Stimulated activated CD4-positive, alpha-beta T cell treated with anti-CD3 and anti-CD28 coated beads, Interleukin-2, amount 100 ng/mL, for 24 hours (primary cell): Measurements from ENCODE around the gene BAZ2B.

Experiments used
- DNase-seq, 2 donors: peaks; one replicate each; pipeline ENCODE4 v3.0.0-alpha.2; 2020

The BAZ2B gene

DNA sequence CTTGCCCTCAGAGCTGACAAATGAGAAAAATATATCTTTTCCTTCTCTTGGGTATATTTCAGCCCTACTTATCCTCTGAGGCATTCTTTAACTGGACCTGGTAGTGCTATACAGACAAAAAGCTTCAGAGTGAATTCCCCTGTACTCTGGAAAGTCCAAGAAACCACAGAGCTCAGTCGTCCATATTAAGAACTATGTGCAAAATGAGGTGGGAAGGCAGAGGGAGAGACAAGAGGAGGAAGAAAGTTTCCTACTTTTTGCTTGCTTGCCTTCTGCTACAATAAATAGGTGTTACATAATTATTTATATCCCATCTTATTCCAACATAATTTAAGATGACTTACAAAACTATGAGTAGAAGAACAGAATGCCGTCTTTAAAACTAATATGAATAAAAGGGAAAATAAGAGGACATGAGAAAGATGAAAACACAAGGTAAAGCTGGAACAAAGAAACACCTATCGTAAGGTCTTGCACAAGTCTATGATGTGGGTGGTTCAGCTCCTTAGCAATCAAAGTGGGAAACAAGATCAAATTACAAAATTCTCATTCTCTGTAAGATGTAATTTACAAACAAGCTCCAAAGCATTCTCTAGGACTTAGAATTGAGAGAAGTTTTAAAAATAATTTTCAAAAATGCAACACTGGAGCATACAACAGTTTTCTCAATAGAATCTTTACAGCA lies 97.9 kb downstream of the BAZ2B start:
- no peak for DNase-seq

DNA sequence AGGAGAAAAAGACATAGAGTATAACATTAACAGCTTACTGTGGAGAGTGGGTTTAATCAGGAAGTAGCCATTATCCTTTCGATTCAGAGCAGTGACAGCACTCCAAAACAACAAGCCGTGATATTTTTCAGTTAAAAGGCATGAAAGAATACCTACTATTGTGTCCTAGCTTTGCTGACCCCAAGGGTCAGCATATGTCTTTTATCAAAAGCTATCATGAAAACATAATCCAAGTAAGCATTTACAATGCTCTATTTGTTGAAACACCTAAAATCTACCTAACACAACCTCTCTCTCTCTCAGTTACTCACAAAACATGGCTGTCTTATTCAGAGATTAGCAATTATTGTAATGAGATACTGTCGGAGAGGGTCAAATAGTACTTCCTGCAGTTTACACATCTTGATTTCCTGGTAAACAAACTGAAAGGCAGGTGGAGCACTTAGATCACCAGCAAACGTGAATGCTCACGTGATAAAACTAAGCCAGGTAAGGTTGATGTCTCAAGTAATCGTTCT lies 100.0 kb downstream of the BAZ2B start:
- no peak for DNase-seq

DNA sequence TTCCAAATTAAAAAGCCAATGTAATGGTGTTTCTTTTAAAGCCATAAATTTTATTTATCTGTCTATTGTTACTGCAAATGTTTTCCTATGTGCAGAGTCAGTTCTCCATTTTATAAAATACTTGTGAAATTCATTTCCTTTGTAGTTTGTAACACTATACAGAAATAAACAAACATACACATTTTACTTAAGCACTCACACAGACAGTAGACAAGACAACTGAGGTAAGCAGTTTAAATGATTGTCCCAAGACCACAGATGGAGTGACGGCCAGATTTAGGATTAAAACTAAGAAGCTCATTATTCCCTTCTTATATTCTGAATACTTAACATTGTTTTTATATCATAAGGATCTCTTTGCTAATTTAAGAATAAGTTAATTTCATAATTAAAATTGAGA lies 100.9 kb downstream of the BAZ2B start:
- DNase-seq, result no peak

DNA sequence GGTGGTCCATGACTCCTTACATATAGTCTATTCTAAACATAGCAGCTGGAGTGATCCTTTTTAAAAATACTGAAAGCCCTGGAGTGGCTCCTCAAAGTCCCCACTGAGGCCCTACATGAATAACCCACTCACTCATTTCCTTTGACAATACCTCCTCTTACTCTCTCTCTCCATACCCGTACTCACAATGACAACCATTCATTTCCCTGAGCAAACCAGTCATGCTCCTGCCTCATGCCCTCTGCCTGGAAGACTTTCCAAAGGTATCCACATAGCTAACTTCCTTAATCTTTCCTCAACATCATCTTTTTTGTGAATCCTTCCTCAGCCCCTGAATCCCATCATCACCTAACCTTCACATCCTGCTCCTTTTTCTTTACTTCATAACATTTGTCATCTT lies 102.6 kb downstream of the BAZ2B start:
- no peak for DNase-seq

DNA sequence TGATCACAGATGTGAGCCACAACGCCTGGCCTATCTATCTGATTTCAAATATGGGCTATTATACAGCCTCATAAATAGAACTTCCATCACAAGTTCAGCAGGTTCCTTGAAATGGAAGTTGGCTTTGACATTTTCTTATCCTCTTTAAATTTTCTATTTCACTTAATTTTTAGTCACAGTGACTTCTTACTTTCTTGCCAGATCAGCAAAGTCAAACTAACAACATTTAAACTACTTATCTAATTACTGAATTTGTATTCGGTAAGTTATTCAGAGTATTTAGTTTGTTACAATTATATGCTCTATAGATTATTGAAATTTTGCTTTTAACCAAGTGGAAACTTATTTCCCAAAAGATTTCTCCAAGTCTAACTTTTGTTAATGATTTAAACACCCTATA lies 108.2 kb downstream of the BAZ2B start:
- DNase-seq, result no peak

DNA sequence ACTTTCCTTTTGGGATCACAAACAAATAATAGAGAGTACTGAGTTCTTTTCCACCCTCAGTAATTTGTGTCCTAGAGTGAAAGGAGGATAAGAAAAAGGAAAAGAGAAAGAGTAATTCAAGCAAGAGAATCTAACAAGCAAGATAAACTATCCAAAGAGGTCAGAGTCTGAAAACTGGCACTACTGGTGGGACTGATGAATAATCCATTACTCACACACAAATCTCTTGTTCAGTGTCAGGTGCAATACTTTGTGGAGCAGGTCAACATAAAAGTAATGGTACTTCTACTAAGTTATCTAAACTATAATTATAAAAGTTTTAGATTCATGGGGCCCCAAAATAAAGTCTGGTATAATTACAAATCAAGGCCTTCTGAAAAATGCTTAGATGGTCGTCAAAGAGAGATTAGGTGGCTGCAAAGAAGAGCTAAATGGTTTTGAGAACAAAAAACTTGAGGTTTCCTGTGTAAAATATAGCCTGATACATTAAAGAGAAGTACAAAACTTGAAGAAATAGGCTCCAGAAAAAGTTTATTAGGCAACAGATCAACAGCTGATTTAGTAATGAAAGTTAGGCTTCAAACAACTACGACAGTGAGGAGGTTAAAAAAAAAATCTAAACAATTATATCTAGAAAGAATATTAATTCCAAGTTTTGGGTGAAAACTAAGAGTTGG lies 109.4 kb downstream of the BAZ2B start:
- no peak for DNase-seq

DNA sequence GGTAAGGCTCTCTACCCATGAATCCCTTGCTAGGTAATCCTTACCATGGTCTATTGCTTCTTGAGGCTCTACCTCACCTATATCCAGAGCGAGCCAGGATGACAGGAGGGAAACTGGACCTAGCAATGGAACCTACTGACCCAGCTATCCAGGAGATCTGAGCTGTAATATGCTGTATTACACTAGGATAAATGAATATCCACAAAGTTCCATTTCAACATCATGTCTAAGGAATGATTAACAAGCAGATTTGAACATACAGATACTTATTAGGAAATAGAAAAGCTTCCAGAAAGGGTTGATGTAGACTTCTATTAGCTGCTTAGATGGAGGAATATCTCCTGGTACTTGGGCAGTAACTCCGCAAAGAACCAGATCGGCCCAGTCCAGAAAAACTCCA lies 110.1 kb downstream of the BAZ2B start:
- DNase-seq, result no peak

DNA sequence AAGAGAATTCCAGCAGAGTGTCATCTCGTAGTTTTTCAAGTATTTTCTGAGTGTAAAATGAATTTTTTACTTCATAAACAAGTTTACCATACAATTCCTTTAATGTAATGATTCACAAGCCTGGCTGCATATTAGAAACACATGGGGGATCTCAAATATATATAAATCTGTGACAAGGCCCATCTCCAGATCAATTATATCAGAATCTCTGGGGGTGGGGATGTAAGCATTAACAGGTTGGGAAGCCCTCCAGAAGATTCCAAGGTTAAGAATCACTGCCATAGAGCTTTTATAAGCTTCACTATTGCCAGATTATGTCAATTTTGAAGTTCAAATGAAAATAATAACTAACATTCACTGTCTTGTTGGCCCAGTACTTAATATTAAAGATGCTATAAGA lies 111.2 kb downstream of the BAZ2B start:
- no peak for DNase-seq

DNA sequence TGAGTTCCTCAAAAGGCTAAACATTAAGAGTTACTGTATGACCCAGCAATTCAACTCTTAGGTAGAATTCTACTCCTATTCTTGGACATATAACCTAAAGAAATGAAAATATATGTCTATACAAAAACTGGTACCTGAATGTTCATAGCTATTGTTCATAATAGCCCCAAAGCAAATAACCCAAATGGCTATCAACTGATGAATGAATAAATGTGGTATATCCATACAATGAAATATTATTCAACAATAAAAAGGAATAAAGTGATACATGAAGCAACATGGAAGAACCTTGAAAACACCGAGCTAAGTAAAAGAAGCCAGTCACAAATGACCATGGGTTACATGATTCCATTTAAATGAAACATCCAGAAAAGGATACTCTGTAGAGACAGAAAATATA lies 114.6 kb downstream of the BAZ2B start:
- no peak for DNase-seq

DNA sequence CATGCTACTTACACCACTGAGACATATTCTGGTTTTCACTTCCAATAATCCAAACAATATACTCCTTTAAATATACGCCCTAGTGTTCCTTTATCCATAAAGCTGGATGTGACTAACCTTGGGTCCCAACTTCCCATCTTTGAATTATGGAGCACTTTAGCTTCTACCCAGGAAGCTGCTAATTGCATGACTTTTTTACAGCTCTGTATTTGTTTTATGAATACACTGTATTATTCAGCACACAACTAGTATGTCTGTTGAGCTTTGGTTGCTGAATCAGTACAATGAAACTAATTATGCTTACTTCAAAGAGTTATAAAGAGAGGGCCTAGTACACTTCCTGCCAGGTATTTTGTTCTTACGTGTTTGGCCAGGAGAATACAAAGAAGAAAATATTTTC lies 118.5 kb downstream of the BAZ2B start:
- DNase-seq, result no peak

DNA sequence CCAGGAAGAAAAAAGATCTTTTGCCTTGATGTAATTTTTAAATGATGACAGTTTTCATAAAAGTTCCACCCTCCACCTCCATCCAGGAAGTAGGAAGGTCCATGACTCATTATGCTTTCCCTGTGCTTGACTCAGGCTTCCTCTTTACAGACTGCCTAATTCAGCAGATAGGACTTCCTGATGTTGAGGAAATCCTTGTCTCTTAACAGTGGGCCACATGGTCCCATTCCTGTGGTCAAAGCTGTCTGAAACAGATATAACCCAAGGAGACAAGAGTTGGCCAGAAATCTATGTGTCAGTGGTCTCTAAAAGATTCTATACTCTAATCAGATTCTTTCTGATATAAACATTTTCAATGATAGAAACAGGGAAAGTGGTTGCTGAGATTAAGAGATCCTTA lies 119.1 kb downstream of the BAZ2B start:
- DNase-seq, result no peak

DNA sequence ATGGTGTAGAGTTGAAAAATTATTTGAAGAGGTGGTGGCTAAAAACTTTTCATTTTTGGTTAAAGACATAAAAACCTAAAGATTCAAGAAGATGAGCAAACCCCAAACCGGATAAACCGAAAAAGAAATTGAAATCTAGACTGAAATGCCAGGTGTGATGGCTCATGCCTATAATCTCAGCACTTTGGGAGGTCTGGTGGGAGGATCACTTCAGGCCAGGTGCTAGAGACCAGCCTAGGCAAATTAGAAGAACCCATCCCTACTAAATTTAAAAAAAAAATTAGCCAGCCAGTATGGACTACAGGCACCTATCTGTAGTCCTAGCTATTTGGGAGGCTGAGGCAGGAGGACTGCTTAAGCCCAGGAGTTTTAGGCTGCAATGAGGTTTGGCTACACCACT lies 126.9 kb downstream of the BAZ2B start:
- no peak for DNase-seq

DNA sequence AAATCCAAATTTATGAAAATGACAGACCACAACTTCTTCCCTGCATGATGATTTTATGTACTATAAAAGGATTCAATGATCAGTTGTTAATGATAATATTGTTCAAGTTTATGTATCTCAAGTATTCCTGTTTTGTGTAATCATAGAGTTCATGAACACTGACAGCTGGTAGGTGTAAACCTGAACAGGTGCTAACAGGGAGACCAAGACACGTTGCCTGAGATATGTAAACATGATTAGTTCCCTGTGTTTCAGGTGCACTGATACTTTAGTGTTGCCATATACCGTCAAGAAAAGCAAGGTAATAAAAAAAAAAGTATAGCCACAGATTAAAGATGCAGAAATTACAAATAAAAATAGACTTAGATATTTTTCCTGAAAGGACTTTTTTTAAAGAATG lies 131.8 kb downstream of the BAZ2B start:
- no peak for DNase-seq

DNA sequence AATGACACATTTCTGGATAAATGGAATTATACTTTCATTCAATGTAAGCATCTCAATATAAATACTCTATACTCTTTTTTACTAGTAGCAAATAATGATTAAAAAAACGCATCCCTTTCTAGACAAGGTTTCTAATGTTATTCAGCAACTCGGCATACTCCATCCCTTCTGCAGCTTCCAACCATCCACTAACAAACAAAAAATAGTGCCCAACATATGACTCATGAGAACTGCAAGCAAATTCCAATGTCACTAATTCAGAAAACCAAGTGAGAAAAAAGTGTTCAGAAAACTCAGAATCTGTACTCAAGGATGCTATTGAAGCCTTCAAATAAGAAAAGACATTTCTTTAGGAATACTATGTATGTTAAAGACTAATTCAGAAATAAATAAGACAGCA lies 140.0 kb downstream of the BAZ2B start:
- no peak for DNase-seq

DNA sequence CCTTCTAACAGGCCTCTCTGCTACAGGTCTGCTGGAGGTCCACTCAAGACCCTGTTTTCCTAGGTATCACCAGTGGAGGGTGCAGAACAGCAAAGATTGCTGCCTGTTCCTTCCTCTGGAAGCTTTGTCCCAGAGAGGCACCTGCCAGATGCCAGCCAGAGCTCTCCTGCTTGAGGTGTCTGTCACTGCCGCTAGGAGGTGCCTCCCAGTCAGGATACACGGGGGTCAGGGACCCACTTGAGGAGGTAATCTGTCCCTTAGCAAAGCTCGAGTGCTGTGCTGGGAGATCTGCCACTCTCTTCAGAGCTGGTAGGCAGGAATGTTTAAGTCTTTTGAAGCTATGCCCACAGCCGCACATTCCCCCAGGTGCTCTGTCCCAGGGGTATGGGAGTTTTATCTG lies 140.6 kb downstream of the BAZ2B start:
- no peak for DNase-seq

DNA sequence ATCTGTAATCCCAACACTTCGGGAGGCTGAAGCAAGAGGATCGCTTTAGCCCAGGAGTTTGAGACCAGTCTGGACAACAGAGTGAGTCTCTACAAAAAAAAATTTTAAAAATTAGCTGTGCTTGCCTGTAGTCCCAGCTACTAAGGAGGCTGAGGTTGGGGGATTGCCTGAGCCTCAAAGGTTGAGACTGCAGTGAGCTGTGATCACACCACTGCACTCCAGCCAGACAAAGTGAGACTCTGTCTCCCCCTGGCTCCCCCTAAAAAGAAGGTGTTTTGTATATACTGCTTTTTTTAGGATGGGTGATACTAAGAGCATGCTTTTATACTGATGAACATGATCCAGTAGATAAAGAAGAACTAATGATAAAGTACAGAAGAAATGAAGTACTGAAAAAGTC lies 145.0 kb downstream of the BAZ2B start:
- no peak for DNase-seq

DNA sequence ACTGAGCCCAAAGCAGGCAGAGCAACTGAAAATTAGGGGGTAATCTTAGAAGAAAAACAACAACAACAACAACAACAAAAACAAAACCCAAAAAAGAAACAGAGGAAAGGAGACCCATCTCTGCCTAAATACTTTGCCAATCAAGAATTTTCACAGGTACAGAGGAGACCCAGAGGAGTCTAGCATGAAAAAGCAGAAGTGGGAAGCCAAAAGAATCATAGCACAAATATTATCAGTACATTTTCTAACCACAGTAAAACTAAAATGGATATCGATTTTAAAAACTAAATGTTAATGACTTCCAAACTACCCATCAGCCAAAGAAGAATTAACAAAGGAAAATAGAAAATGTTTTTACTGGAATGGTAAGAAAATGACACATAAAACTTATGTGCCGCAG lies 148.1 kb downstream of the BAZ2B start:
- no peak for DNase-seq

DNA sequence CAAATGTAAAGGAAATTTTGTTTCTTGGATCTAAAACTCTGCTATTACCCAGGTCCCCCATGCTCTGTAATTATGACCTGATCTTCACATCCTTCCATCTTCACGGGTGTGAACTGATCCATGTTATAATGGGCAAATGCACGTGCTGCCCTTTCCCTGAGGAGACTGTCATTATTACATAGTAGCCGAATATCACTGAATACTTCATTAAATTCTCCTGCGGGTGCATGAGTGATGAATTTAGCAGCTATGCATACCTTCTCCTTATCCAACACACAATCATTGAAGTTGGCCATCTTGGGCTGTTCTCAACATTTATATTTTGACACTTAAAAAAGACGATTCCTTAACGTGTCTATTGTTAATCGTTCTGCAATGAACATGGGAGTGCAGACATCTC lies 153.4 kb downstream of the BAZ2B start:
- no peak for DNase-seq

DNA sequence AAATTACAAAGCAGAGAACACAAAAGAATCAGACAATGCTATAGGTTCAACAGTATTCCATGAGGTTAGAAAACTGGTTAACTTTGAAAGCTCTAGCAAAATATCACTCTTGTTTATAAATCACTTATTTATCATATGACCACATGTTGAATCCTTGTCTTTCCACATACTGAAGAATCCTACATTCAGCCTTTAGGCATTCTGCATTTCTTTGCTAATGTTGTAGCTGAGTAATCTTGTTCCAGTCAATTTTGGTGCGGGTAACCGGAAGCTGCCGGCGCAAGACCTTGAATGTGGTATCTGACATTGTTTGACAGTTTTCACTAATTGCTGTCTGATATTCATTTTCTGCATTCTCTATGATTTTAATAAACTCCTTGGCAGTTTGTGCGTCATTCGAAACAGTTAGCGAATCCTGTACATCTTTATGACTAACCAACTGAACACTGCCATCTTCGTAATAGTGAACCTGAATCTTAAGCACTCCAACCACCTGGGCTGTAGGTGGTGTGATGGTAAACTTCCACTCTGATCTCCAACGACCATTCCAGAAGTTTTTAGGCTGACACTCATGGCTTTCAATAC lies 154.1 kb downstream of the BAZ2B start:
- no peak for DNase-seq

DNA sequence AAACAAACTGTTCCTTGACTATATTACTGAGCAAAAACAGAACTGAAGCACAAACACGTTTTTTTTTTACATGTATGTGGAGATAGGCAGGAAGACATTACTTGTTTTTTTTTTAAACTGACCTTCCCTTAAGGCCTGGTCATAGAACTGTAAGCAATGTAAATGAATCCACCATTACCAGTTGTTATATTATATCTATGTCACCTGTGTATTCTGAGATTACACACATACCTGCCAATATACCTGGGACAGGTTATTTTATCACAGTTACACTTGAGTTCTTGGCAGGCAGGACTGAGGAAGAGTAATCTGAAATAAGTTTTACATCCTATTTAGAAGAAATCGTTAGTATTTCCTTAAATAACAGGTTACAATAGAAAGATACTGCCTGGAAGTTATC lies 155.3 kb downstream of the BAZ2B start:
- no peak for DNase-seq

DNA sequence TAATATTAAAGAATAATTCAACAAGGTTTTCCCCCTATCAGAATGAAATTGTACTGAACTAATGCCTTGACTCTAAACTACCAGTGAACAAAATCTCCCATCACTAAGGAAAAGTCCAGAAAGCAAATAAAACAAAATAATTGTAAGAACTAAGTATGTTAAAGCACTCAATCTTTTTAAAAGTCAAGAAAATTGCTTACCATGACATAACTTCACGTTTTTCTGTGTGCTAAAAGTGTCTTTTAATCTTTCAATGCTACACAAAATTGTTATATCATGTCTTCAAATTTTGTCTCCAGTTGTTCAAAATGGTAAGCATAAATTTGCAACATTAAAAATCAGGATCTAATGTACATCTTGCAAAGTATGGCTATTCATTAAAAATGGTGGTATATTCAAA lies 156.1 kb downstream of the BAZ2B start:
- DNase-seq, result no peak

DNA sequence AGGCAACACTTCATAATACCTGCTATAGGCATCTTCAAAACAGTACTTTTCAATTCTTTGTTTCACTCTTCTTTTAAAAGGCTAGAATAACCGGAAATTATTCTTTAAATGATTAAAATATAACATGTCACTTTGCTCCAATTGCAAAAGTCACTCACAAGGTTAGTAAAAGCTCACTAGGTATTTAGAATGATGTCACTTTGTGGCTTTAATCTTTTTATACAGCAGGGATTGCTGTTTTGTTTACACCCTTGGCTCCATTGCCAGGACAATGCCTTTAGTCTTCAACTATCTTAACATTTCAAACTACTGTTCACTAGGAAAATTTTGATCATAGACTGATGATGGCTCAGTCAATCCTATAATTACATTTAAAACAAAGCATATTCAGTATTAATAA lies 157.1 kb downstream of the BAZ2B start:
- no peak for DNase-seq

DNA sequence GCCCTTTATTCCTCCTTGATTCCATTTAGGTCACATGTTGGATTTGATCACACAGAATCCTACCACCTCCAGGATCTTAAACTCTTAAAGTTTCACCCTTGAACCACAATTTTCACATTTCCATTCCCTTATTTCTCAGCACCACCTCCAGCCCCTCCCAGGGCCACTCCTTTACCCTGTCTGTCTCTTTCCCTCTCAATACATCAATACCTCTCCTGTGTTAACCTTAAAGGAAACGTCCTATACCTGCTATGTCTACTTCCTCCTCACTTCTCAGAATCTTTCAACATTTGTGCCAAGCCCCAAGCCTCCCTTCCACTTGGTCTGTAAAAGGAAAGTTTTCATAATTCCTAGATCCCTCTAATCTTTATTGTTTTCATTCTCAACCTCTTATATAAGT lies 158.8 kb downstream of the BAZ2B start:
- DNase-seq, result no peak
